ENCODE results near the gene GGA2.
"Not testable (repeated sequence)": the region's sequence is repeated elsewhere in the genome, so short reads cannot be mapped to it uniquely, and the experiment has no call there.

Gene GGA2

GRCh38 chr16:23465179-23465578, 45.1 kb downstream of the GGA2 start:
- no peak for DNase-seq

- DNase-seq = no peak
These were observed 46.1 kb downstream of the GGA2 start for GRCh38 chr16:23464196-23464595.

- not testable (repeated sequence) for DNase-seq
These were observed 47.3 kb downstream of the GGA2 start for GRCh38 chr16:23462994-23463393.

- DNase-seq = no peak
These were observed 56.8 kb downstream of the GGA2 start for GRCh38 chr16:23453338-23454052.

GRCh38 chr16:23452572-23453337, 57.5 kb downstream of the GGA2 start, which contains the start of gene COG7:
Gene COG7, minus strand, starts transcription at chr16:23453189. Its CDS starts 195 bp downstream, at chr16:23452994.
- DNase-seq = peak; percentile 93

GRCh38 chr16:23452221-23452571, 58.1 kb downstream of the GGA2 start:
- DNase-seq = no peak

GRCh38 chr16:23448392-23448791, 61.9 kb downstream of the GGA2 start:
- no peak for DNase-seq

- DNase-seq = not testable (repeated sequence)
These were observed 72.8 kb downstream of the GGA2 start for GRCh38 chr16:23437542-23437941.

- DNase-seq = no peak
These were observed 73.3 kb downstream of the GGA2 start for GRCh38 chr16:23436951-23437350.

GRCh38 chr16:23435500-23435899, 74.8 kb downstream of the GGA2 start:
- peak; percentile 82 for DNase-seq

- DNase-seq = no peak
These were observed 75.9 kb downstream of the GGA2 start for GRCh38 chr16:23434380-23434779.

- DNase-seq = no peak
These were observed 76.9 kb downstream of the GGA2 start for GRCh38 chr16:23433261-23433920.

- no peak for DNase-seq
These were observed 77.8 kb downstream of the GGA2 start for GRCh38 chr16:23432176-23433128.

GRCh38 chr16:23428351-23428750, 81.9 kb downstream of the GGA2 start:
- no peak for DNase-seq

GRCh38 chr16:23424292-23424958, 85.9 kb downstream of the GGA2 start:
- no peak for DNase-seq

GRCh38 chr16:23423496-23424049, 86.7 kb downstream of the GGA2 start:
- DNase-seq = no peak

GRCh38 chr16:23420011-23420410, 90.3 kb downstream of the GGA2 start:
- DNase-seq = no peak

GRCh38 chr16:23416816-23417215, 93.5 kb downstream of the GGA2 start:
- no peak for DNase-seq

GRCh38 chr16:23414731-23415130, 95.6 kb downstream of the GGA2 start:
- DNase-seq = no peak
